H1 (cell line): ENCODE results near the gene HNRNPA3. TPM values are rescaled to one million over a fixed set of nuclear protein-coding genes. Genes with fewer than 3 reads are reported as not detected.

ENCODE experiments used
- CTCF ChIA-PET: fragments of 300-600 bp; sonication (Branson Sonifier 250); formaldehyde crosslinking; loops from one replicate; lab custom pipeline; 2021; ENCODE audit not compliant: partially characterized antibody; lab: Charles Lee
- POLR2A ChIA-PET: fragments of 300-600 bp; sonication (Branson Sonifier 250); formaldehyde crosslinking; loops from one replicate; lab custom pipeline; 2021; ENCODE audit warnings: inconsistent platforms; ENCODE audit not compliant: partially characterized antibody; lab: Charles Lee
- DNase-seq, 2 experiments: peaks; one replicate each; pipeline versions ENCODE4 v3.0.0 to v3.0.0-alpha.2; 2010 to 2022; ENCODE audit warnings: low spot score in 2 of 2, low read depth in 1 of 2, mixed read lengths in 1 of 2
- FAIRE-seq: peaks from 2 replicates; lab custom pipeline; 2011; peaks lifted over from hg19 to GRCh38; lab: Jason Lieb, UNC
- H2AFZ ChIP-seq: 2 replicates; pipeline ENCODE4 v1.8.1; 2012; ENCODE audit warnings: low read length, inconsistent platforms
- H2AK5ac ChIP-seq: 2 replicates; pipeline ENCODE4 v1.6.1; 2013; ENCODE audit warnings: low read depth, low read length
- H2BK120ac ChIP-seq: replicated peaks from 2 replicates; pipeline ENCODE3; 2013; ENCODE audit warnings: low read depth, low read length, inconsistent platforms
- H2BK12ac ChIP-seq: 2 replicates; pipeline ENCODE4 v1.6.1; 2013; ENCODE audit warnings: low read depth, low read length
- H2BK15ac ChIP-seq: 2 replicates; pipeline ENCODE4 v1.6.1; 2013; ENCODE audit warnings: low read length
- H2BK20ac ChIP-seq: 2 replicates; pipeline ENCODE4 v1.6.1; 2013; ENCODE audit warnings: low read length
- H2BK5ac ChIP-seq: 2 replicates; pipeline ENCODE4 v1.6.1; 2013; ENCODE audit warnings: low read depth, low read length
- H3K14ac ChIP-seq: 2 replicates; pipeline ENCODE4 v1.6.1; 2013; ENCODE audit warnings: inconsistent platforms; ENCODE audit not compliant: insufficient read length
- H3K18ac ChIP-seq: 2 replicates; pipeline ENCODE4 v1.6.1; 2013; ENCODE audit warnings: low read length; ENCODE audit errors: extremely low read depth
- H3K23ac ChIP-seq: 2 replicates; pipeline ENCODE4 v1.6.1; 2013; ENCODE audit warnings: inconsistent platforms; ENCODE audit not compliant: insufficient read length
- H3K23me2 ChIP-seq: 2 replicates; pipeline ENCODE4 v1.6.1; 2013; ENCODE audit warnings: low read depth, low read length
- H3K27ac ChIP-seq: 2 replicates; pipeline ENCODE4 v1.6.1; 2011; ENCODE audit warnings: low read depth, low read length, inconsistent platforms
- H3K27me3 ChIP-seq, 4 experiments: replicated peaks in 1 of 4; 1 replicate in 1 of 4; 2 replicates in 3 of 4; pipeline versions ENCODE4 v1.6.1 to v1.8.1; 2011 to 2013; ENCODE audit warnings: low read length in 3 of 4, mild to moderate bottlenecking in 3 of 4, inconsistent platforms in 2 of 4, mixed read lengths in 2 of 4, moderate library complexity in 1 of 4; ENCODE audit not compliant: control insufficient read depth in 3 of 4, insufficient read depth in 3 of 4; ENCODE audit errors: extremely low read depth in 1 of 4
- H3K36me3 ChIP-seq, 4 experiments: 2 replicates each; pipeline versions ENCODE4 v1.6.1 to v1.8.1; 2011 to 2013; ENCODE audit warnings: mild to moderate bottlenecking in 4 of 4, low read length in 3 of 4, moderate library complexity in 2 of 4, control low read depth in 1 of 4, inconsistent platforms in 1 of 4; ENCODE audit not compliant: insufficient read depth in 4 of 4, control insufficient read depth in 2 of 4
- H3K4ac ChIP-seq: replicated peaks from 2 replicates; pipeline ENCODE3; 2013; ENCODE audit warnings: low read length, low read depth, mixed read lengths, inconsistent platforms; ENCODE audit not compliant: insufficient read length
- H3K4me1 ChIP-seq, 4 experiments: replicated peaks in 1 of 4; 1 replicate in 1 of 4; 2 replicates in 3 of 4; pipeline versions ENCODE4 v1.6.1 to v1.8.1; 2011 to 2013; ENCODE audit warnings: low read length in 3 of 4, inconsistent platforms in 2 of 4, mixed read lengths in 1 of 4; ENCODE audit not compliant: insufficient read depth in 4 of 4, control insufficient read depth in 3 of 4
- H3K4me2 ChIP-seq, 2 experiments: 2 replicates each; pipeline versions ENCODE4 v1.6.1 to v1.8.1; 2011 to 2013; ENCODE audit warnings: low read depth in 2 of 2, low read length in 2 of 2, control low read depth in 1 of 2, inconsistent platforms in 1 of 2, mild to moderate bottlenecking in 1 of 2; ENCODE audit not compliant: insufficient read depth in 1 of 2
- H3K4me3 ChIP-seq, 4 experiments: fragments of 200-600, 300-600 bp in 1 of 4; sonication (generic), shearing (Covaris generic), sonication (Bioruptor Twin) in 1 of 4; 2 replicates each; pipeline versions ENCODE4 v1.5.1 to v1.8.1; 2011 to 2016; ENCODE audit warnings: low read length in 4 of 4, low read depth in 3 of 4, control low read depth in 2 of 4, inconsistent platforms in 2 of 4, mild to moderate bottlenecking in 2 of 4, mixed read lengths in 1 of 4, moderate library complexity in 1 of 4; ENCODE audit not compliant: insufficient read depth in 2 of 4; ENCODE audit errors: extremely low read depth in 1 of 4
- H3K56ac ChIP-seq: replicated peaks from 2 replicates; pipeline ENCODE3; 2013; ENCODE audit warnings: low read depth, mild to moderate bottlenecking, mixed read lengths, low read length, inconsistent platforms; ENCODE audit not compliant: insufficient read length
- H3K79me1 ChIP-seq: 2 replicates; pipeline ENCODE4 v1.6.1; 2013; ENCODE audit warnings: low read depth, low read length, control low read depth
- H3K79me2 ChIP-seq, 2 experiments: 2 replicates each; pipeline versions ENCODE4 v1.6.1 to v1.8.1; 2012 to 2013; ENCODE audit warnings: low read length in 2 of 2, mild to moderate bottlenecking in 2 of 2, inconsistent platforms in 1 of 2; ENCODE audit not compliant: insufficient read depth in 2 of 2, control insufficient read depth in 1 of 2
- H3K9ac ChIP-seq, 4 experiments: replicated peaks in 1 of 4; 1 replicate in 1 of 4; 2 replicates in 3 of 4; pipeline versions ENCODE4 v1.6.1 to v1.8.1; 2011 to 2013; ENCODE audit warnings: low read depth in 3 of 4, low read length in 3 of 4, control low read depth in 2 of 4, mild to moderate bottlenecking in 2 of 4, moderate library complexity in 2 of 4, inconsistent platforms in 1 of 4; ENCODE audit errors: extremely low read depth in 1 of 4
- H3K9me3 ChIP-seq, 2 experiments: 2 replicates each; pipeline versions ENCODE4 v1.6.1 to v1.8.1; 2012 to 2013; ENCODE audit warnings: mild to moderate bottlenecking in 2 of 2, moderate library complexity in 2 of 2, control low read depth in 1 of 2, inconsistent platforms in 1 of 2, low read depth in 1 of 2, low read length in 1 of 2, mixed read lengths in 1 of 2; ENCODE audit not compliant: insufficient read depth in 2 of 2
- H4K20me1 ChIP-seq, 2 experiments: replicated peaks in 1 of 2; 2 replicates each; pipeline versions ENCODE3 to v1.8.1; 2011 to 2013; ENCODE audit warnings: inconsistent platforms in 2 of 2, low read length in 2 of 2, mild to moderate bottlenecking in 1 of 2; ENCODE audit not compliant: insufficient read depth in 2 of 2, control insufficient read depth in 1 of 2
- H4K5ac ChIP-seq: 2 replicates; pipeline ENCODE4 v1.6.1; 2013; ENCODE audit warnings: low read length, low read depth, mixed read lengths, inconsistent platforms; ENCODE audit not compliant: insufficient read length
- H4K8ac ChIP-seq: 2 replicates; pipeline ENCODE4 v1.8.0; 2013; ENCODE audit warnings: mild to moderate bottlenecking, moderate library complexity, low read length, inconsistent platforms; ENCODE audit not compliant: insufficient read depth; ENCODE audit errors: extremely low read depth
- H4K91ac ChIP-seq: replicated peaks from 2 replicates; pipeline ENCODE3; 2013; ENCODE audit warnings: low read length, mixed read lengths, inconsistent platforms; ENCODE audit not compliant: insufficient read length
- JUN ChIP-seq: IDR thresholded peaks from 2 replicates; pipeline ENCODE4 v1.6.1; 2011; ENCODE audit warnings: low read depth, mild to moderate bottlenecking, improper control_type of control experiment, low read length
- JUND ChIP-seq: IDR thresholded peaks from 2 replicates; pipeline ENCODE4 v1.6.1; 2011; ENCODE audit warnings: mild to moderate bottlenecking, improper control_type of control experiment, low read length
- SP1 ChIP-seq: IDR thresholded peaks from 2 replicates; pipeline ENCODE4 v1.6.1; 2011; ENCODE audit warnings: low read depth, low read length
- WGBS, 2 experiments: shearing (Covaris generic) in 1 of 2; methylation state at CpG; one replicate each; pipeline versions ENCODE4 v1.1.6 to v1.1.7; 2013 to 2015; ENCODE audit warnings: low lambda C conversion rate in 2 of 2, mixed read lengths in 2 of 2, inconsistent platforms in 1 of 2, low coverage in 1 of 2, missing lambda C conversion rate in 1 of 2; ENCODE audit not compliant: insufficient replicate concordance in 2 of 2, insufficient coverage in 1 of 2, insufficient read length in 1 of 2; ENCODE audit errors: extremely low coverage in 1 of 2, missing lambda C conversion rate in 1 of 2; 5-methylcytosine and 5-hydroxymethylcytosine counted together
- polyA plus RNA-seq, 7 experiments: library from polyadenylated mRNA; depleted of rRNA in 3 of 7; stranded (reverse) in 5 of 7; unstranded in 2 of 7; fragments of >200 nt in 5 of 7; fragments of 200-250 nt in 2 of 7; gene quantifications; 1 replicate in 5 of 7; 2 replicates in 1 of 7; 4 replicates in 1 of 7; pipeline versions ENCODE4 v1.2.1 to v1.2.3, GENCODE V29; 2011 to 2013; ENCODE audit warnings: missing spikeins in 2 of 7, mixed read lengths in 2 of 7
- total RNA-seq: library from RNA; stranded (reverse); fragmentation: NEBNext Ultra II Directional; extraction: Animal tissue kit (Norgen Biotek cat#: 25700); gene quantifications from 2 replicates; pipeline ENCODE4 v1.2.1, GENCODE V29; 2021

The HNRNPA3 gene
- total and polyA plus RNA-seq, 2 of the 8 experiments (the other 6 are each of a cell fraction or from before 2014, with no cell fraction given) = 66.1 to 408 TPM

DNA sequence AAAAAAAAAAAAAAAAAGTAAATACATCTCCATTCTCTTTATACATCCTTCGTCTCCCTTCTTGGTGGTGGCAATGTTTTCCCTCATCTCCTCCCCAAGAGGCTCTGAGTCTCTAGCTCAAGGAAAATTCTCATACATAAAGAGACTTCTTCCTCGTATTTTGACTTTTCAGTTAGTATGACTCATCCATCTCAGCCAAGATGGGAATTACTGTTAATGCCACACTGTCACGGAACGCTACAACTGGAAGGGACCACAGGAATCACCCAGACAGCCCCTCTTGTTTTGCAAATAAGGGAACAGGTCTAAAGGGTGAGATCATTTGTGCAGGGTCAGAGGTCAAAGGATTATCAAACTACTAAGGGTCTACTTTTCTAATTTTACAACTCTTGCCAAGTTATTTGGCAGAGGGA lies 32.4 kb downstream of the HNRNPA3 start:
- H3K9ac ChIP-seq = no peak overlapping the region; a peak in 1 of 7 replicates
- H2BK120ac ChIP-seq = no peak overlapping the region
- H2BK15ac ChIP-seq = no peak overlapping the region
- H4K5ac ChIP-seq = no peak overlapping the region
- H2AFZ ChIP-seq = no peak overlapping the region
- no peak overlapping the region for H4K91ac ChIP-seq
- POLR2A ChIA-PET = interaction anchor here (0.9 to 2.0 kb wide), 11 partner anchors 9 to 80 kb away, joined by 3 to 13 read pairs (median 5); partner anchors contain the start of genes HNRNPA3 and NFE2L2
- peaks cover 2 to 10% of the 10 kb centered on the region in 2 experiments for H4K20me1 ChIP-seq
- H4K8ac ChIP-seq = no peak overlapping the region
- CTCF ChIA-PET = interaction anchor here (1.6 to 2.3 kb wide), 3 partner anchors 10 to 83 kb away, joined by 5 to 10 read pairs (median 5); no protein-coding TSS in a partner anchor
- no peak overlapping the region for H3K4me3 ChIP-seq
- FAIRE-seq (no peak), DNase-seq (peak in 1 of 2 experiments; percentile 54)
- no peak overlapping the region for H3K18ac ChIP-seq
- peaks cover 11% of the 10 kb centered on the region for H3K79me1 ChIP-seq
- TF ChIP-seq JUN = peak; percentile 62; the same call in 1 of the 2 replicates
- no peak for TF ChIP-seq SP1
- peak; percentile 80; the same call in 1 of the 2 replicates for TF ChIP-seq JUND
- WGBS, 2 experiments = 44% methylated on average over 4 of the region's 4 CpGs; no CpG with 5 or more reads in 1 of the 2 experiments
- H3K23ac ChIP-seq = no peak overlapping the region
- H3K56ac ChIP-seq = no peak overlapping the region
- no peak overlapping the region for H3K4ac ChIP-seq
- H3K9me3 ChIP-seq = no peaks in the 10 kb centered on the region
- H3K4me1 ChIP-seq = peaks cover 2 to 9% (median 5%) of the 10 kb centered on the region in 4 experiments; a peak in 5 of 7 replicates
- H3K79me2 ChIP-seq = peaks cover 5 to 91% of the 10 kb centered on the region in 2 experiments
- H2AK5ac ChIP-seq = no peak overlapping the region
- no peak overlapping the region for H2BK5ac ChIP-seq
- peak overlapping the region in 1 of 2 experiments; percentile 19; a peak in 1 of 4 replicates for H3K4me2 ChIP-seq
- H2BK12ac ChIP-seq = no peak overlapping the region
- H3K27ac ChIP-seq = no peak overlapping the region
- 0 out of 2 replicates have a peak, but pooled peaks cover 1% of the 10 kb centered on the region for H3K23me2 ChIP-seq
- H3K14ac ChIP-seq = no peak overlapping the region
- no peaks in the 10 kb centered on the region for H3K27me3 ChIP-seq
- no peaks in the 10 kb centered on the region for H3K36me3 ChIP-seq
- no peak overlapping the region for H2BK20ac ChIP-seq
